Chondrocyte (in vitro differentiated cells): ENCODE data around the gene SFSWAP. TPM values are rescaled to one million over a fixed set of nuclear protein-coding genes. Genes with fewer than 3 reads are reported as not detected.

Experiments used
- DNase-seq: peaks from one replicate; pipeline ENCODE4 v3.0.0; 2021; ENCODE audit warnings: mixed read lengths, low spot score
- H3K27ac Mint-ChIP-seq: one replicate; pipeline ENCODE4 v1.8.0; 2021; ENCODE audit warnings: mild to moderate bottlenecking, moderate library complexity, mixed read lengths; ENCODE audit not compliant: unreplicated experiment
- H3K27me3 Mint-ChIP-seq: 2 replicates; pipeline ENCODE4 v1.8.0; 2021; ENCODE audit warnings: low read depth, mixed read lengths
- H3K36me3 Mint-ChIP-seq: 2 replicates; pipeline ENCODE4 v1.8.0; 2021; ENCODE audit warnings: low read depth, mixed read lengths
- H3K4me1 Mint-ChIP-seq: 2 replicates; pipeline ENCODE4 v1.8.0; 2021; ENCODE audit warnings: low read depth, mild to moderate bottlenecking, mixed read lengths
- H3K4me3 Mint-ChIP-seq: one replicate; pipeline ENCODE4 v1.8.0; 2021; ENCODE audit warnings: mild to moderate bottlenecking, moderate library complexity, mixed read lengths; ENCODE audit not compliant: unreplicated experiment
- H3K9me3 Mint-ChIP-seq: 2 replicates; pipeline ENCODE4 v1.8.0; 2021; ENCODE audit warnings: low read depth, mixed read lengths
- total RNA-seq: library from RNA; stranded (reverse); gene quantifications from 3 replicates; pipeline ENCODE4 v1.2.1, GENCODE V29; 2021
- TF ChIP-seq, protein P1 (sequence below): fragments of 200-600 bp; sonication (generic); IDR thresholded peaks from 2 replicates; pipeline ENCODE4 v1.5.0; 2021; ENCODE audit warnings: antibody characterized with exemption, mild to moderate bottlenecking, moderate library complexity

The SFSWAP gene
- total RNA-seq, 1 donor from 2014 or later = 33.0 TPM

DNA sequence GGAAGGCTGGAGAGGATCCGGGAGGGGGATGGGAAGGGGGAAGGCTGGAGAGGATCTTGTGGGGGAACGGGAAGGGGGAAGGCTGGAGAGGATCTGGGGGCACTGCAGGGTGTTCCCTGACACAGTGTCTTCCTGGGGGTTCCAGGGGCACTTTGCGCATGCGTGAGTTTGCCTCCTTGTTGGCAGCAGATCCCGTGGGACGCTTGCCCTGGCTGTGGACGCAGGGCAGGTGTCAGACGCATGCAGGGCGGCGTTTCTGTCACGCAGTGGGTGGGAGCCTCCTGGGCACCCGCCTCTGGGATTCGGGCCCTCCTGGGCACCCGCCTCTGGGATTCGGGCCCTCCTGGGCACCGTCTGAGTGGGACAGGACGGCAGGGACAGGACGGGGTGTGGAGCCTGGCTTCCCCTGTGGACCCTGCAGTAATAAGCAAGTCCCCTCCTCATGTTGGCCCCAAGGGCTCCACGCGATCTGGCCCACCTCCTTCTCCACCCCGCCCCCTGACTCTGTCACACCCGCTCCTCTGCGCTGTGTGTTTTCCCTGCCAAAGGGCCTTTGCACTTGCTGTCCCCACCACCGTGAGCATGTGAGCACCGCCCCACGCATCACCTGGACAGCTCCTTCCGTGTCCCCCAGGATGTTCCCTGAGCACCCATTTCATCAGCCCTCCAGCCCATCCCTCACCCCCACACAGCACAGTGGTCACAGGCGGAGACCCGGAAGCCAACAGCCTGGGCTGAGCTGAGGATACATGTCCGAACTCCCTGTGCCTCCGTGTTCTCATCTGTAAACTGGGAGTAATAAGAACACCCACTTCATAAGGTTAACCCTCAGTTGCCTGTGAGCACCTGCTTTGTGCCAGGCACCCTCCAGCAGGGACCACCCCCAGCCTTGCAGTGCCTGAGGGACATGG, 121.7 kb downstream of the SFSWAP start:
- no peaks in the 10 kb centered on the region for H3K36me3 Mint-ChIP-seq
- peak; percentile 91 for DNase-seq

DNA sequence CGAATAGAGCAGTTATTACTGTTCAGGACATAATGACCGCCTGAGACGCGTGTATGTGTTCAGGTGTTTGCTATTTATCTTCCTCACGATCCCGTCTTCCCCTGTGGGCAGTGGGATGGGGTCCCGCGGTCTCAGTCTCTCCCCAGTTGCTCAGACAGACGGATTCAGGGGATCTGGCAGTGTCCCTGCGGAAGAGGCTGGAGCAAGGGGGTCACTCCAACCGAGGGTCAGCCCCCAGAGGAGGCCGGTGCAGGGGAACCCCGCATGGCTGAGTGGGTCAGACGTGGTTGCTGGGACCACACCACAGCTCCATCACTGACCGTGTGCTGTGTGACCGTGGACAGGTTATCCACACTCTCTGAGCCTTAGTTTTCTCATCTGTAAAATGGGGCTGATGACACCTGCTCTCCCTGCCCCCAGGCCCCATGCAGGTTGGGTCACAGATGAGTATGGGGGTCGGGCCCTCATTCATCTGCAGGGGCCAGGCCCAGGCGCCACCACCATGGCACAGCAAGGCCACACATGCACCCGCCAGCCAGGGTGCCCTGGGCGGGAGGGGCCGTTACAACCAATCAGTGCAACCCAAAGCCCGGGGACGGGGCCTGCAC, 122.5 kb downstream of the SFSWAP start:
- Mint-ChIP-seq H3K36me3 (no peaks in the 10 kb centered on the region), H3K27ac (no peak overlapping the region), H3K4me1 (peaks cover 8% of the 10 kb centered on the region), H3K27me3 (peaks cover 6% of the 10 kb centered on the region), H3K4me3 (no peak overlapping the region), H3K9me3 (no peaks in the 10 kb centered on the region)
- TF ChIP-seq, protein P1, sequence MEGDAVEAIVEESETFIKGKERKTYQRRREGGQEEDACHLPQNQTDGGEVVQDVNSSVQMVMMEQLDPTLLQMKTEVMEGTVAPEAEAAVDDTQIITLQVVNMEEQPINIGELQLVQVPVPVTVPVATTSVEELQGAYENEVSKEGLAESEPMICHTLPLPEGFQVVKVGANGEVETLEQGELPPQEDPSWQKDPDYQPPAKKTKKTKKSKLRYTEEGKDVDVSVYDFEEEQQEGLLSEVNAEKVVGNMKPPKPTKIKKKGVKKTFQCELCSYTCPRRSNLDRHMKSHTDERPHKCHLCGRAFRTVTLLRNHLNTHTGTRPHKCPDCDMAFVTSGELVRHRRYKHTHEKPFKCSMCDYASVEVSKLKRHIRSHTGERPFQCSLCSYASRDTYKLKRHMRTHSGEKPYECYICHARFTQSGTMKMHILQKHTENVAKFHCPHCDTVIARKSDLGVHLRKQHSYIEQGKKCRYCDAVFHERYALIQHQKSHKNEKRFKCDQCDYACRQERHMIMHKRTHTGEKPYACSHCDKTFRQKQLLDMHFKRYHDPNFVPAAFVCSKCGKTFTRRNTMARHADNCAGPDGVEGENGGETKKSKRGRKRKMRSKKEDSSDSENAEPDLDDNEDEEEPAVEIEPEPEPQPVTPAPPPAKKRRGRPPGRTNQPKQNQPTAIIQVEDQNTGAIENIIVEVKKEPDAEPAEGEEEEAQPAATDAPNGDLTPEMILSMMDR = no peak
- no peak for DNase-seq

More for the DNA sequence above, 121.7 kb downstream of the SFSWAP start:
- H3K27me3 Mint-ChIP-seq = peaks cover 6% of the 10 kb centered on the region
- H3K4me1 Mint-ChIP-seq = peaks cover 8% of the 10 kb centered on the region
- H3K27ac Mint-ChIP-seq = no peak overlapping the region
- H3K4me3 Mint-ChIP-seq = no peak overlapping the region
- H3K9me3 Mint-ChIP-seq = no peaks in the 10 kb centered on the region
- TF ChIP-seq, protein P1 = no peak

DNA sequence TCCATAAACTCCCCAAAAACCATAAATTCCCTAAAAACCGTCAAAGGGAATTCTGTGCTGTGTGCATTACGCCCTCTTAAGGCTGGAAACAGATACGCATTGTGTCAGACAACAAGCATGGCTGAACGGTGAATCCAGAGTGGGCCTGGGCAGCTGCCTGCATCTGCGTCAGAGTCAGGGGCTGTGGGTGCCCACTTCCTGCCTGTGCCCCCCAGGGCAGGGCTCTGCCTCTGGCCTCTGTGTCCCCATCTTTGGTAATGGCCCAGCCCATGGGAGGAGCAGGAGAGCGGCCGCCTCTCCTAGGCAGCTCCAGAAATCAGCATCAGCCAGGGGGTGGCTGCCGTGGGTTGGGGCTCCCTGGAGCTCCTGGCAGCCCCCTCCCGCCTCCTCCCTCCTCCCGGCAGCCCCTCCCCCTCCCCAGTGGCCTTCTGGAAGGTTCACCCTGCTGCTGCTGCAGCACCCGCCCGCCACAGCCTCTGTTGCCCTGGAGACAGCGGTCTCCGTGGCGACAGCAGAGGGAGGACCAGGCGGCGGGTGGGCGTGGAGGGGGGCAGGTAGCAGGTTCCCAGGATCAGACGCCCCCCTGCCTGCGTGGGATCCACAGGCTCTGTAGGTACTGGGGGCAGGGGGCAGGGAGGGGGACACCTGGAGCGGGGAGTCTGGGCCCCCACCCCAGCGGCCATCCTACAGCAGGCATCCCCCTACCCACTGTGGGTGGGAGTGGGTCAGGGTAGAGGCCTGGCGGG, 123.2 kb downstream of the SFSWAP start:
- Mint-ChIP-seq H3K9me3 (no peaks in the 10 kb centered on the region), H3K27ac (no peak overlapping the region), H3K27me3 (peaks cover 6% of the 10 kb centered on the region), H3K4me1 (peaks cover 8% of the 10 kb centered on the region), H3K36me3 (no peaks in the 10 kb centered on the region), H3K4me3 (no peak overlapping the region)
- TF ChIP-seq, protein P1 = peak; percentile 76
- peak; percentile 70 for DNase-seq

DNA sequence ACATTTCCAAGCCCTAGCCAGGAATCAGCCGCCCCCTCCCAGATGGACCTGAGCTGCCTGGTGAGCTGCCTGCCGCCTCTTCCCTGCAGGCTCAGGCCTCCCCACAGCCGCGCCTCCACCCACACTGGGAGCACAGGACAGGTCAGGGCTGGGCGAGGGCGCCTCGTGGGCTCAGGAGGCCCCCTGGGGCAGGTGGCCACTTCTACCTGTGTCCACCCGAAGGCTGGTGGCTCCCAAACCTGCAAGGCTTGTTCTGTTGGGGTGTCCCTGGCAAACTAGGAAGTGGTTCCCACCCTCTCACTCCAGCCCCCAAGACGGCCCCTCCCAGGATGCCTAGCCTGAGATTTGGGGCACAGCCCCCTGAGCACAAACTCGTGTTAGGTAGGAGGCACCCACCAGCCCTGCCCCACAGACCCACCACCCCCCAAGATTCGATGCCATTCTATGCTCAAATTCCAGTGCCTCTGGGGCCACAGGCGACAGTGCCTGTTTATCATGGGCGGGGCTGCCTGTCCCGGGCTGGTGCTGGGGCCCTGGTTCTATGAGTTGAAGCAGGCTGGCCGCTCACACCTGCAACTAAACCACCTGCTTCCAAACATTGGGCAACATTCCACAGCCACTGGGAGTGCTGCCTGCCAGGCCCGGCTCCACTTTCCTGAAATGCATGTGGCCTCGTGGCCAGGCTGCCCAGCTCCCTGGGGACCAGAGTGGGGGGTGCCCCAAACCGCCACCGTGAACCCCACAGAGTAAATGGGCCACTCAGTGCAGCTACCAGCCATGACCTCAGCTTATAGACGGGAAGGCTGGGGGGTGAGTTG, 124.1 kb downstream of the SFSWAP start:
- TF ChIP-seq, protein P1 = no peak
- no peak overlapping the region for H3K27ac Mint-ChIP-seq
- H3K4me3 Mint-ChIP-seq = no peak overlapping the region
- peaks cover 6% of the 10 kb centered on the region for H3K27me3 Mint-ChIP-seq
- H3K36me3 Mint-ChIP-seq = no peaks in the 10 kb centered on the region
- DNase-seq = peak; percentile 78
- no peaks in the 10 kb centered on the region for H3K9me3 Mint-ChIP-seq
- H3K4me1 Mint-ChIP-seq = peaks cover 4% of the 10 kb centered on the region
